NOMO-1 treated with dmso at 0.1 percent for 144 hours (cell line): ENCODE measurements around the gene FBXO3.
"Not testable (repeated sequence)": the region's sequence is repeated elsewhere in the genome, so short reads cannot be mapped to it uniquely, and the experiment has no call there.

Source experiments
- DNase-seq: peaks from one replicate; lab custom pipeline; 2025; ENCODE audit not compliant: unreplicated experiment; lab: John Stamatoyannopoulos, UW

FBXO3 gene

GRCh38 chr11:33773987-33774735 lies at the start of gene FBXO3:
FBXO3 (minus strand) TSS chr11:33774520; CDS start chr11:33774497, 23 bp downstream.
- DNase-seq = peak; percentile 62

GRCh38 chr11:33822981-33823380 lies 48.7 kb upstream of the FBXO3 start:
- DNase-seq = not testable (repeated sequence)

- DNase-seq = no peak
These were observed 45.1 kb upstream of the FBXO3 start for GRCh38 chr11:33819278-33820035.

GRCh38 chr11:33808228-33808828 lies 34.0 kb upstream of the FBXO3 start:
- DNase-seq = peak; percentile 10

- no peak for DNase-seq
These were observed 30.2 kb upstream of the FBXO3 start for GRCh38 chr11:33804471-33804870.

- no peak for DNase-seq
These were observed 28.1 kb upstream of the FBXO3 start for GRCh38 chr11:33802194-33802950.

- DNase-seq = no peak
These were observed 27.5 kb upstream of the FBXO3 start for GRCh38 chr11:33801821-33802193.

- no peak for DNase-seq
These were observed 23.6 kb upstream of the FBXO3 start for GRCh38 chr11:33797879-33798278.

- DNase-seq = no peak
These were observed 15.7 kb upstream of the FBXO3 start for GRCh38 chr11:33790040-33790439.

- not testable (repeated sequence) for DNase-seq
These were observed 13.8 kb upstream of the FBXO3 start for GRCh38 chr11:33788095-33788494.

- DNase-seq = no peak
These were observed 12.8 kb upstream of the FBXO3 start for GRCh38 chr11:33787076-33787475.

GRCh38 chr11:33785609-33786008 lies 11.3 kb upstream of the FBXO3 start:
- DNase-seq = no peak

- no peak for DNase-seq
These were observed 5.7 kb upstream of the FBXO3 start for GRCh38 chr11:33779849-33780528.

GRCh38 chr11:33778675-33779074 lies 4.4 kb upstream of the FBXO3 start:
- DNase-seq = no peak

GRCh38 chr11:33777906-33778305 lies 3.6 kb upstream of the FBXO3 start:
- DNase-seq = no peak

- no peak for DNase-seq
These were observed 1.6 kb upstream of the FBXO3 start for GRCh38 chr11:33775832-33776470.

- no peak for DNase-seq
These were observed 1.1 kb upstream of the FBXO3 start for GRCh38 chr11:33775467-33775807.

- DNase-seq = no peak
These were observed 581 bp upstream of the FBXO3 start for GRCh38 chr11:33774736-33775466.

- DNase-seq = no peak
These were observed 825 bp downstream of the FBXO3 start for GRCh38 chr11:33773404-33773986.
